RWPE2 (cell line): ENCODE measurements around the gene GAREM1.

Experiments
- ATAC-seq: fragments of 200-7000 bp; cut with Tn5 transposase; 3 replicates; pipeline ENCODE4 v1.9.1; 2021; ENCODE audit warnings: low read depth
- DNase-seq: peaks from one replicate; pipeline ENCODE4 v3.0.0-alpha.2; 2020; ENCODE audit warnings: low spot score
- H3K27ac ChIP-seq: fragments of 450-650 bp; 2 replicates; pipeline ENCODE4 v1.5.1; 2017; ENCODE audit warnings: mild to moderate bottlenecking; ENCODE audit not compliant: poor library complexity, severe bottlenecking
- H3K27me3 ChIP-seq: fragments of 250-450 bp; sonication (Bioruptor Pico); 2 replicates; pipeline ENCODE4 v1.5.1; 2021; ENCODE audit warnings: mild to moderate bottlenecking, moderate library complexity; ENCODE audit not compliant: insufficient read depth, poor library complexity, severe bottlenecking
- H3K36me3 ChIP-seq: fragments of 250-450 bp; sonication (Bioruptor Pico); 2 replicates; pipeline ENCODE4 v1.5.1; 2020; ENCODE audit warnings: low read depth, mild to moderate bottlenecking, moderate library complexity
- H3K4me1 ChIP-seq: fragments of 250-450 bp; sonication (Bioruptor Pico); 2 replicates; pipeline ENCODE4 v1.5.1; 2021; ENCODE audit warnings: mild to moderate bottlenecking, moderate library complexity; ENCODE audit not compliant: insufficient read depth, poor library complexity, severe bottlenecking
- H3K4me3 ChIP-seq: fragments of 250-450 bp; sonication (Bioruptor Pico); 2 replicates; pipeline ENCODE4 v1.5.1; 2021; ENCODE audit warnings: mild to moderate bottlenecking, moderate library complexity; ENCODE audit not compliant: severe bottlenecking
- H3K9me3 ChIP-seq: fragments of 250-450 bp; sonication (Bioruptor Pico); 2 replicates; pipeline ENCODE4 v1.5.1; 2021; ENCODE audit warnings: mild to moderate bottlenecking, moderate library complexity; ENCODE audit not compliant: severe bottlenecking
- CTCF ChIP-seq: fragments of 450-650 bp; IDR thresholded peaks from one replicate; pipeline ENCODE4 v1.5.1; 2017; ENCODE audit warnings: mild to moderate bottlenecking, moderate library complexity; ENCODE audit not compliant: poor library complexity, severe bottlenecking

The GAREM1 gene

DNA sequence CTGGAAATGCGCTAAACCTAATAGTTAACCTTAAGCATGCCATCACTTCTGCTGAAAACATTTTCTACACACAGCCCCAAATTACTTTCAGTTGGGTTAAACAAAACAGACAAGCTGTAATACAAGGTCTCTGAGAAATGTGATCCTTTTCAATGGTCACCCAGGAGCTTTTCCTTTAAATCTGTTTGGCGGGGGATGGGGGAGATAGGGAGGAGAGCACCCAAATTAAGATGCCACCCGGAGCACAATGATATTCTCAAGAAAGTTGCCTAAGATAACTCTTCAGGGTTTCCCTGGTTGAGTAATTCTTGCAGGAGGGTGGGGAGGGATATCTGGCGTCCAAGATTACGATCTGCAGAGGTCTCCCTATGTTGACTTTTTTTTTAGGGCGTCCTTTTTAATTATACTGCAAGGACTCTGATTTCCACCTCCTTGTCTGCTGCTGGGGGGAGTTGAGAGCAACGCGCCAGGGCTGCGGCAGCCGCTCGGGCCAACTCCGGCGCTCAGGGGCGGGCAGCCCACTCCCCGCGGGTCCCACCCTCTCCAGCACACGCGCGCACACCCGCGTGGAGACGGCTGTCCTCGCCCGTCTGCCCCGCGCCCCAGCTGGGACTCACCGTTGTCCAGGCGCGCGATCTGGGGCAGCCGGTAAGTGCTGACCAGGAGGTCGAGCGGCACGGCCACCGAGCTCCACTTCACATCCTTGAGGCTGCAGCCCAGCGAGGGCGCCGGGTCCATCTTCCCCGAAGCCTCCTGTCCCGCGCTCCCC lies 807 bp downstream of the GAREM1 start:
- H3K27me3 ChIP-seq = no peaks in the 10 kb centered on the region
- H3K4me3 ChIP-seq = peak overlapping the region; percentile 68
- ATAC-seq (peak; percentile 6; the same call in 2 of the 3 replicates), DNase-seq (no peak)
- no peak for TF ChIP-seq CTCF
- no peaks in the 10 kb centered on the region for H3K36me3 ChIP-seq
- peak overlapping the region; percentile 48 for H3K27ac ChIP-seq
- H3K9me3 ChIP-seq = no peaks in the 10 kb centered on the region
- H3K4me1 ChIP-seq = no peaks in the 10 kb centered on the region

GRCh38 chr18:32469190-32469651 lies 1.5 kb downstream of the GAREM1 start:
- H3K27ac ChIP-seq = no peak overlapping the region
- no peaks in the 10 kb centered on the region for H3K9me3 ChIP-seq
- no peaks in the 10 kb centered on the region for H3K36me3 ChIP-seq
- DNase-seq (no peak), ATAC-seq (peak; percentile 13; the same call in 2 of the 3 replicates)
- H3K4me1 ChIP-seq = no peaks in the 10 kb centered on the region
- TF ChIP-seq CTCF = no peak
- H3K4me3 ChIP-seq = peak overlapping the region; percentile 68
- H3K27me3 ChIP-seq = no peaks in the 10 kb centered on the region

- TF ChIP-seq CTCF = no peak
These were observed 2.4 kb downstream of the GAREM1 start for GRCh38 chr18:32468147-32468845.

DNA sequence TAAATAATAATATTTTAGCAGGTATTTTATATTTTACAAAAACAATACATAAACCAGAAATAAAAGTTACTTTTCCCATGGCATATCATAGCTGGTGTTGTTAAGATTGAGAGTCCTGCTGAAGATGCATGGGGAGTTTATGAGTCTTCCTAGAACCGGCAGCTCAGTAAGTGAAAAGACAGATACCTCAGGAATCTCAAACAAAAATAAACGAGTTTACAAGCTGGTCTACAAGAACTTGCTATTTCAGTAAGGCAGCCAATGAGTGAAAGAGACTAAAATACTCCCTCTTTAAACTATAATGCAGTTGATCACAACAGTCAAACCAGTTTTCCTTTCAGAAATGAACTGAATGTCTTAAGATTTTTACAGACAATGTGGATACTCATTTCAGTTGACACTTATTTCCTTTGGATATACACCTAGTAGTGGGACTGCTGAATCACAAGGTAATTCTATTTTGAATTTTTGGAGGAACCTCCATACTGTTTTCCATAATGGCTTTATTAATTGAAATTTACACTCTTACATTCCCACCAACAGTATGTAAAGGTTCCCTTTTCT lies 8.9 kb downstream of the GAREM1 start:
- no peaks in the 10 kb centered on the region for H3K36me3 ChIP-seq
- DNase-seq (no peak), ATAC-seq (no peak)
- no peaks in the 10 kb centered on the region for H3K4me1 ChIP-seq
- no peaks in the 10 kb centered on the region for H3K27me3 ChIP-seq
- H3K27ac ChIP-seq = no peak overlapping the region
- no peak overlapping the region for H3K4me3 ChIP-seq
- TF ChIP-seq CTCF = no peak
- no peaks in the 10 kb centered on the region for H3K9me3 ChIP-seq

More at GRCh38 chr18:32468147-32468845, 2.4 kb downstream of the GAREM1 start:
- Histone ChIP-seq H3K4me1 (no peaks in the 10 kb centered on the region), H3K36me3 (no peaks in the 10 kb centered on the region), H3K9me3 (no peaks in the 10 kb centered on the region), H3K4me3 (no peak overlapping the region), H3K27ac (no peak overlapping the region), H3K27me3 (no peaks in the 10 kb centered on the region)
- DNase-seq (no peak), ATAC-seq (no peak)
